ENCODE measurements around the gene FNDC3A.
"Not testable (repeated sequence)": the region's sequence is repeated elsewhere in the genome, so short reads cannot be mapped to it uniquely, and the experiment has no call there.

Gene FNDC3A

GRCh38 chr13:49044008-49044407 lies 68.3 kb downstream of the FNDC3A start:
- DNase-seq: no peak

DNA sequence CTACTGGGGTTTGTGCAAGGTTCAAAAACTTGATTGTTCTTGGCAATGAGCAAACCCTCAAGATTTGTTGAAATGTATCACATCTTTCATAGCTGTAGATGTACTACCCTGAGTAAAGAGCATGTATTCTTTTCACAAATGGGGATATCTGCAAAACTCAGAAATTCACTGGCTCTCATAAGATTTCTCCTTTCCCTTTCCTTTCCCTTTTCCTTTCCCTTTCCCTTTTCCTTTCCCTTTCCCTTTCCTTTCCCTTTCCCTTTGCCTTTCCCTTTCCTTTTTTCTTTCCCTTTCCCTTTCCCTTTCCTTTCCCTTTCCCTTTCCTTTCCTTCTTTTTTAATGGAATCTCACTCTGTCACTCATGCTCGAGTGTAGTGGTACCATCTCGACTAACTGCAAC lies 69.1 kb downstream of the FNDC3A start:
- no peak for DNase-seq

GRCh38 chr13:49046002-49046401 lies 70.3 kb downstream of the FNDC3A start:
- no peak for DNase-seq

GRCh38 chr13:49046519-49046918 lies 70.8 kb downstream of the FNDC3A start:
- no peak for DNase-seq

GRCh38 chr13:49052813-49053212 lies 77.1 kb downstream of the FNDC3A start:
- no peak for DNase-seq

- no peak for DNase-seq
These were observed 77.5 kb downstream of the FNDC3A start for GRCh38 chr13:49053215-49053614.

DNA sequence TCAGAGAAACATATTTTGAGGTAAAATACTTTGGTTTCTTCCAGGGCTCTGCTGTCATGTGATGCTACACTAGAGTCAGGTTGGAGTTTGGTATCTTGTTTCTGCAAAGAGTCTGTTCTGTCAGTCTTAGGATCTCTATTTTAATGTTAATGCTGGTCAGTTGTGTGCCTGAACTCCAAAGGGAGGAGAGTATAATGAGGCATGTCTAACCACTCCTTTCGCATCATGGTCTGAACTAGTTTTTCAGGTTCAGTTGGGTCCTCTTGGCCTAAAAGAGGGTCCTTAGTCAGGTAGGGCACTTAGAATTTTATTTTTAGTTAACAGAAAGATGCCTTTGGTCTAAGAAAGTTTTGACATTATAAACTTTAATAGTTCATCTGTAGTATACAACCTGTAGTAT lies 78.2 kb downstream of the FNDC3A start:
- DNase-seq: no peak

- DNase-seq: no peak
These were observed 79.3 kb downstream of the FNDC3A start for GRCh38 chr13:49055021-49055420.

- DNase-seq: no peak
These were observed 81.5 kb downstream of the FNDC3A start for GRCh38 chr13:49057176-49057575.

DNA sequence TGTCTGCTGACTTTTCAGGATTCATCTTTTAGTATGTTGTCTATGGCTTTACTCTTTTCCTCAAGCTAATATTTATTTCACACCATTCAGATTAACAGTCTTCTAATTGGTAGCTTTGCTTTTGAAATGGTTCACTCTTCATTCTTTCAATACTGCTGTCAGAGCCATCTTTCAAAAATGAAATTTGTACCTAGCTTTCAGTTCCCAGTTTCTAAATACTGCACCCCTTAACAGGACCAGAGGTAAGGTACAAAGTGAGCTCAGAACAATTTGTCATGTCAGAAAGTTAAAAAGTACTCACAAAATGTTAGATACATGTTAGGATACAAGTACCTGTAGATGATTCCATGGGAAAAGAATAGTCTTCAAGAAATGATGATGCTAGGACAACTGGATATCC lies 83.0 kb downstream of the FNDC3A start:
- DNase-seq: no peak

- DNase-seq: no peak
These were observed 85.1 kb downstream of the FNDC3A start for GRCh38 chr13:49060678-49061387.

- not testable (repeated sequence) for DNase-seq
These were observed 85.7 kb downstream of the FNDC3A start for GRCh38 chr13:49061388-49061752.

- DNase-seq: no peak
These were observed 86.7 kb downstream of the FNDC3A start for GRCh38 chr13:49062297-49062896.

DNA sequence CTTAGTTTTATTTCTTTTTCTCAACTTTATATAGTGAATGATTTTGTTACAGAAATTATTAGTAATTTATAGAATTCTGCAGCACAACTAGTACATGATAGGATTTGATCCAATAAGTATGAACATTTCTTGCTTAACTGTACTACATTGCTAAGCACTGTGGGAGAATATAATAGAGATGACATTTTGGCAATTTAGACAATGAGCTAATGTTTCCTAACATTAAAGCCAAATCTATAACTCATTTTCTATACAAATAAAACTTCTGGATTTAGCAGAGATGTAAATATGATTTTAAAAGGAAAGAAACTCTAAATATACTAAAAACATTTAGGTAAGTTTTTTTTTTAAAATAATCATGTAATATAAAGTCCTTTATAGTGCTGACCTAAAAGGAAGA lies 87.3 kb downstream of the FNDC3A start:
- DNase-seq: no peak

- DNase-seq: no peak
These were observed 87.8 kb downstream of the FNDC3A start for GRCh38 chr13:49063497-49063896.

- DNase-seq: no peak
These were observed 88.8 kb downstream of the FNDC3A start for GRCh38 chr13:49064476-49064875.

DNA sequence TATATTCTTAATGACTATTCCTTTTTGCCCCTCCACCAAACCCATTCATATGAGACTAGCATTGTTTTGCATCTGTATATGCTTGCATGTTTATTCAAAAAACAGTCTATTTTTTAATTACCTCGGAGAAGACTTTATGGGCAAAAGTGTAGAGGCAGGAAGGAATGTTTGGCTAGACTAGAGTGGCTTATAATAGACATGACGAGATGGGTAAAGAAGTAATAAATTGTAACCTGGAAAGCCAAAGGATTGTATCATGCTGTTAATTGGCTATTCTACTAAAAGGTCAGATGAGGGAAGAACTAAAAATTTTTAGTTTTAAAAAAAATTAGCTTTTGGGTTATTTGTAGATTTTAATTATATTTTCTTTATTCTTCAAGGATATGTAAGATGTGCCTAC lies 91.1 kb downstream of the FNDC3A start:
- DNase-seq: no peak

DNA sequence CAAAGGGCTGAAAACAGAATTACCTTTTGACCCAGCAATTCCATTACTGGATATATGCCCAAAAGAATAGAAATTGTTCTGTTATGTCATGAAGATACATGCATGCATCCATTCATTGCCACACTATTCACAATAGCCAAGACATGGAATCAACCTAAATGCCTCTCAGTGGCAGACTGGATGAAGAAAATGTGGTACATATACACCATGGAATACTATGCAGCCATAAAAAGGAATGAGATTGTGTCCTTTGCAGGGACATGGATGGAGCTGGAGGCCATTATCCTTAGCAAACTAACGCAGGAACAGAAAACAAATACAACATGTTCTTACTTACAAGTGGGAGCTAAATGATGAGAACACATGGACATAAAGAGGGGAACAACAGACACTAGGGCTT lies 92.8 kb downstream of the FNDC3A start:
- not testable (repeated sequence) for DNase-seq

- DNase-seq: not testable (repeated sequence)
These were observed 94.3 kb downstream of the FNDC3A start for GRCh38 chr13:49070021-49070420.

GRCh38 chr13:49071341-49071937 lies 95.7 kb downstream of the FNDC3A start:
- no peak for DNase-seq

DNA sequence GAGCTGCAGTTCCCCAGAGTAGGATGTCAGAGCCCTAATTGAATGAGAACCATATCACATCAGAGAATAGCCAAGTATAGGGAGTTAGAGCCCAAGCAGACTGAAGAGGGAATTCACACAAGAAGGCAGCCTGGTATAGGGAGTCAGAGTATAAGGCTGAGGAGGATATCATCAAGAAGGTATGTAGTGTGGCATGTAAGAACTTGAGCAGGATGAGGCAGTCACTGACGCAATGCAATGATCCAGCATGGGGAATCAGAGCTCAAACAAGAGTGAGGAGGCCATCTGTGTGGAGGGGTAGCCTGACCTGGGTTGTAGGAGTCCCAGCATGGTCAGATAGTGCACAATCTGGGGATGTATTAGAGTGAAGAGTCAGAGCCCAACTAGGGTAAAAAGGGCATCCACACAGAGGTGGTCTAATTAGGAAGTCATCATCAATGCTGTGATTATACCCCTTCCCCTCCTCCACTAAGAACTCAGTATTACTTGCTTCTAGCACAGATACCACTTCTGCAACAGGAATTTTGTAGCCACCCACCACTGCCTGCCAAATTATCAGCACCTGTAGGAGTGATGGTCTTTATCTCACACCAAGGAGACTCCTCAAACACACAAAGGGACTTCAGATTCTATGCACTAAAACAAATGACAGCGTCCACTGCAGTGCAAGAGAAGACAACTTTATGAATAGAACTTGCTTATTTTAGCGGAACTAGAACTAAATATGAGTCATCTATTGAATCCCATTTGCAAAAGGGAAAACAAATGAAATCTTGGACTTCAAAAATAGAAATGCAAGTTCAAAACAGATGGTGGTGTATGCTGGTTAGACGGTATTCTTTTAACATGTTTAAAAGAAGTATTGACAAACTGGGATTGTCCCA lies 107.2 kb downstream of the FNDC3A start:
- DNase-seq: no peak

GRCh38 chr13:49084961-49085360 lies 109.2 kb downstream of the FNDC3A start:
- DNase-seq: no peak

DNA sequence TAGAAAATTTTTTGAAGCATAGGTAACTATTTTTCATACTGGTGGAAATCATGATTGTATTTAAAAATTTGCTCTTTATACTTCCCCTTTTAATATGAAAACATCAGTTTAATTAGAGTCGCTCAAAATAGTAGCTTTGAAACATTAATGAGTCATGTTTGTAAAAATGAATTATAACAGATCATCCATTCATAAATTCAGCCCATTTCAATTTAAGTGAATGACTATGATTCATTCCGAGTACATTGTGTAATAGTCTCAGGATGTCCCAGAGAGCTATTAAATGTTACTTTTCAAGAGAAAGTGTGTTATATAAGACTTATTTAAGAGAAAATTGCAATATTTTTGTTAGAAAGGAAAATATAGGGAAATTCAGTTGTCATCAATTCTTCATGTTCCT lies 111.0 kb downstream of the FNDC3A start:
- DNase-seq: no peak

DNA sequence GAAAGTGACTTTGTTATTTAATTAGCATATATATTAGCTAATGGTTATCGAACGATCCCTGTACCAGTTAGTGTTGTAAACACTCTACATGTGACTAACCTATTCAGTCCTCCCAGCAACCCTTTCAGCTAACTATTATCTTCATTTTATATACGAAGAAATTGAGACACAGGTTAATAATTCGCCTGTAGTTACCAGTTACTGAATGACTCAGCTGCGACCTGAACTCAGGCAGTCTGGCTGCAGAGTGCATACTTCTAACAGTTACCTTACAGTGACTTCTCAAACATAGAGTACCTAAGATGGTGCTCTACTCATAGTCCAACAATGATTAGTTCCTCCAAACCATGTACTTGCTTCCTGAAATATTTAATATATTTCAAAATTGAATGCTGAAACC lies 117.7 kb downstream of the FNDC3A start:
- DNase-seq: no peak
